HEK293T (cell line): ENCODE data around the gene SUCLG2.

Experiments
- ARNT ChIP-seq: fragments of 450-650 bp; IDR thresholded peaks from 2 replicates; pipeline ENCODE4 v1.6.1; 2017; ENCODE audit warnings: mild to moderate bottlenecking
- CTBP1 ChIP-seq: fragments of 450-650 bp; IDR thresholded peaks from 2 replicates; pipeline ENCODE4 v1.6.1; 2016; ENCODE audit warnings: borderline replicate concordance
- ELF4 ChIP-seq: fragments of 450-650 bp; IDR thresholded peaks from 2 replicates; pipeline ENCODE4 v1.6.1; 2017; ENCODE audit warnings: antibody characterized with exemption
- FOXA1 ChIP-seq: fragments of 450-650 bp; IDR thresholded peaks from 2 replicates; pipeline ENCODE4 v1.6.1; 2016; ENCODE audit warnings: mild to moderate bottlenecking
- FOXM1 ChIP-seq: fragments of 450-650 bp; IDR thresholded peaks from 2 replicates; pipeline ENCODE4 v1.6.1; 2017; ENCODE audit warnings: mild to moderate bottlenecking, borderline replicate concordance
- LEF1 ChIP-seq: fragments of 450-650 bp; IDR thresholded peaks from 2 replicates; pipeline ENCODE4 v1.6.1; 2017; ENCODE audit warnings: mild to moderate bottlenecking, borderline replicate concordance
- NFRKB ChIP-seq: fragments of 450-650 bp; IDR thresholded peaks from 2 replicates; pipeline ENCODE4 v1.6.1; 2016; ENCODE audit warnings: mild to moderate bottlenecking, moderate library complexity
- SP1 ChIP-seq: fragments of 450-650 bp; IDR thresholded peaks from 2 replicates; pipeline ENCODE4 v1.6.1; 2017
- ZNF384 ChIP-seq: fragments of 450-650 bp; IDR thresholded peaks from 2 replicates; pipeline ENCODE4 v1.6.1; 2016

GRCh38 chr3:67558426-67558825 is 96.0 kb downstream of the SUCLG2 start:
- TF ChIP-seq FOXA1 (no peak), SP1 (no peak), LEF1 (no peak), ELF4 (no peak), NFRKB (no peak), ZNF384 (no peak), CTBP1 (no peak), ARNT (no peak), FOXM1 (no peak)
